ENCODE measurements around the gene OR10H4. TPM values are rescaled to one million over a fixed set of nuclear protein-coding genes. Genes with fewer than 3 reads are reported as not detected.

Gene OR10H4
- total RNA-seq, 2 donors from 2014 or later = not detected

DNA sequence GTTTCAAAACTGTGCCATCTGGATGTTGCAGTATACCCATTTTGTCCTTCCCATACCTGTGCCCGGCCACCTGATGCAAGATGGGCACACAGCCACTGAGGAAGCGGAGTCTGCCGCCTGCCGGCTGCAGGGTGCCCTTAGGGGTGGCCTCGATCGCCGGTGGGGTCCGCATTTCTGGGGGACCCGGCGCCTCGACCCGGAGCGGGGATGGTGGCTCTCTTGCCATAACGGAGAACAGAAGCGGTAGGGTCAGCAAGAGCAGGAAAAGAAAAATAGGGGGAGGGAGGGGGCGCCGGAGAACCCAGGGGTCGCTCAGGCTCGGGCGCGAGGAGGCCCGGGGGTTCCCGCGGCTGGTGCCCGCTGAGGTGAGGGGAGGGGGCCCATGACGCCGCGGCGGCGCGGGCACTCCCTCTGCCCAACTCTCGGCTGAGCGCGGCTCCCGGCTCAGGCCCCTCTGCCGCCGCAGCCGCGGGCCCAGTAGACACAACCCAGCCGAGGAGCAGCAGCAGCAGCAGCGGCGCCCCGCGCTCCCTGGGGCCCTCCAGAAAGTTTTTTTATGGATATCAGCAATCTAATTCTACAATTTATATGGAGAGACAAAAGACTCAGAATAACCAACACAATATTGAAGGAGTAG, 37.1 kb upstream of the OR10H4 start:
- Histone ChIP-seq H3K27me3 (peaks cover 4 to 11% of the 10 kb centered on the region in 2 donors), H3K4me1 (no peaks in the 10 kb centered on the region), H3K4me3 (no peak overlapping the region), H3K36me3 (no peaks in the 10 kb centered on the region), H3K27ac (no peak overlapping the region), H3K9me3 (peaks cover 0 to 17% of the 10 kb centered on the region in 2 donors)
- DNase-seq (ENCODE audit: low spot score) = no peak
- TF ChIP-seq, protein P1, sequence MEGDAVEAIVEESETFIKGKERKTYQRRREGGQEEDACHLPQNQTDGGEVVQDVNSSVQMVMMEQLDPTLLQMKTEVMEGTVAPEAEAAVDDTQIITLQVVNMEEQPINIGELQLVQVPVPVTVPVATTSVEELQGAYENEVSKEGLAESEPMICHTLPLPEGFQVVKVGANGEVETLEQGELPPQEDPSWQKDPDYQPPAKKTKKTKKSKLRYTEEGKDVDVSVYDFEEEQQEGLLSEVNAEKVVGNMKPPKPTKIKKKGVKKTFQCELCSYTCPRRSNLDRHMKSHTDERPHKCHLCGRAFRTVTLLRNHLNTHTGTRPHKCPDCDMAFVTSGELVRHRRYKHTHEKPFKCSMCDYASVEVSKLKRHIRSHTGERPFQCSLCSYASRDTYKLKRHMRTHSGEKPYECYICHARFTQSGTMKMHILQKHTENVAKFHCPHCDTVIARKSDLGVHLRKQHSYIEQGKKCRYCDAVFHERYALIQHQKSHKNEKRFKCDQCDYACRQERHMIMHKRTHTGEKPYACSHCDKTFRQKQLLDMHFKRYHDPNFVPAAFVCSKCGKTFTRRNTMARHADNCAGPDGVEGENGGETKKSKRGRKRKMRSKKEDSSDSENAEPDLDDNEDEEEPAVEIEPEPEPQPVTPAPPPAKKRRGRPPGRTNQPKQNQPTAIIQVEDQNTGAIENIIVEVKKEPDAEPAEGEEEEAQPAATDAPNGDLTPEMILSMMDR (IDR thresholded peaks at IDR 0.05) = no peak

DNA sequence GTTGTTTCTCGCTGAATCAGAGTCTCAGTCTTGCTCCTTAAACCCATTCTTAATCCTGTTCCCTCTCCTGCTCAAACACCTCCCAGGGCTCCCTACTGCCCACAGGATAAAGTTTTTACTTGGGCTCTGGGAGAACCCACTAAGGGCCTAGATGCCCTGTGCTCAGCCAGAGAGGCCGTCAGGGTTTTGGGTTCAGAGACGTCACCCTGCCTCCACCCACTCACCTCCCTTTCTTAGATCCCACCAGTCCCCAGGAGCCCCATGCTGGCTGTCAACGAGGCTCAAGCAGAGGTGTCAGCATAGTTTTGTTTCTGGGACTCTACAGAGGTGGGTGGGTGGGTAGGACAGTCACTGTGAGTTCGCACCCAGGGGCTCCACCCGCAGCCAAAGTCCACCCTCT, 35.4 kb upstream of the OR10H4 start:
- Histone ChIP-seq H3K27ac (no peak overlapping the region), H3K9me3 (peaks cover 0 to 17% of the 10 kb centered on the region in 2 donors), H3K4me1 (no peaks in the 10 kb centered on the region), H3K27me3 (peaks cover 4 to 11% of the 10 kb centered on the region in 2 donors), H3K4me3 (no peak overlapping the region), H3K36me3 (no peaks in the 10 kb centered on the region)
- peak; percentile 23 for DNase-seq (ENCODE audit: low spot score)
- TF ChIP-seq, protein P1 (IDR thresholded peaks at IDR 0.05) = no peak

- Histone ChIP-seq H3K4me3 (no peak overlapping the region), H3K27ac (no peak overlapping the region), H3K9me3 (peaks cover 0 to 17% of the 10 kb centered on the region in 2 donors), H3K4me1 (no peaks in the 10 kb centered on the region), H3K36me3 (no peaks in the 10 kb centered on the region), H3K27me3 (peaks cover 4 to 11% of the 10 kb centered on the region in 2 donors)
- TF ChIP-seq, protein P1 (IDR thresholded peaks at IDR 0.05) = no peak
- DNase-seq (ENCODE audit: low spot score) = no peak
Observed at GRCh38 chr19:15913830-15914229, 35.0 kb upstream of the OR10H4 start.

- H3K36me3 ChIP-seq = no peaks in the 10 kb centered on the region
- no peak overlapping the region for H3K27ac ChIP-seq
- no peak for DNase-seq (ENCODE audit: low spot score)
- peaks cover 4 to 11% of the 10 kb centered on the region in 2 donors for H3K27me3 ChIP-seq
- TF ChIP-seq, protein P1 (IDR thresholded peaks at IDR 0.05) = no peak
- peaks cover 0 to 17% of the 10 kb centered on the region in 2 donors for H3K9me3 ChIP-seq
- no peaks in the 10 kb centered on the region for H3K4me1 ChIP-seq
- no peak overlapping the region for H3K4me3 ChIP-seq
Observed at GRCh38 chr19:15915109-15915508, 33.7 kb upstream of the OR10H4 start.

- no peak overlapping the region for H3K27ac ChIP-seq
- DNase-seq (ENCODE audit: low spot score) = no peak
- no peaks in the 10 kb centered on the region for H3K36me3 ChIP-seq
- TF ChIP-seq, protein P1 (IDR thresholded peaks at IDR 0.05) = no peak
- H3K4me3 ChIP-seq = no peak overlapping the region
- no peaks in the 10 kb centered on the region for H3K27me3 ChIP-seq
- H3K9me3 ChIP-seq = peaks cover 0 to 17% of the 10 kb centered on the region in 2 donors
- no peaks in the 10 kb centered on the region for H3K4me1 ChIP-seq
Observed at GRCh38 chr19:15919243-15919642, 29.6 kb upstream of the OR10H4 start.

DNA sequence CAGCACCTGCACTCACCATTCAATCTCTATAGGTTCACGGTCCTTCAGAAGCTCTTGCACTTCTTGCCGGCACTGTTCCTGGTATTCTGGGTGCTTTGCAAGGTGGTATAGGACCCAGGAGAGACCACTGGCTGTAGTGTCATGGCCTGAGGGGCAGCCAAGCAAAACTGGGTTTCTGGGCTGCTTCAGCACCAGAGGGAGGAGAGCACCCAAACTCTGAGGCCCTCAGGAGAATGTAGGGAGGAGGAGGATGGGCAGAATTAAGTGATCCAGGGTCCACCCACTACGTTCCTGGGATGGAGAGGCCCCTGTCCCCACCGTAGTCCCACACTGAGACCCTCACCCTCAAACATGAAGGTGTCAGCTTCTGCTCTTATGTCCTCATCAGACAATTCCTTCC, 26.8 kb upstream of the OR10H4 start:
- H3K9me3 ChIP-seq = no peaks in the 10 kb centered on the region
- H3K27me3 ChIP-seq = no peaks in the 10 kb centered on the region
- no peak for DNase-seq (ENCODE audit: low spot score)
- no peaks in the 10 kb centered on the region for H3K4me1 ChIP-seq
- no peak overlapping the region for H3K27ac ChIP-seq
- H3K4me3 ChIP-seq = no peak overlapping the region
- TF ChIP-seq, protein P1 (IDR thresholded peaks at IDR 0.05) = no peak
- no peaks in the 10 kb centered on the region for H3K36me3 ChIP-seq
